ENCODE results near the gene OR2A42. TPM values are rescaled to one million over a fixed set of nuclear protein-coding genes. Genes with fewer than 3 reads are reported as not detected.
"Not testable (repeated sequence)": the region's sequence is repeated elsewhere in the genome, so short reads cannot be mapped to it uniquely, and the experiment has no call there.

Gene OR2A42
- total and polyA plus RNA-seq, 2 donors (not counting 3 experiments of a cell fraction or from before 2014, with no cell fraction given) = not detected

DNA sequence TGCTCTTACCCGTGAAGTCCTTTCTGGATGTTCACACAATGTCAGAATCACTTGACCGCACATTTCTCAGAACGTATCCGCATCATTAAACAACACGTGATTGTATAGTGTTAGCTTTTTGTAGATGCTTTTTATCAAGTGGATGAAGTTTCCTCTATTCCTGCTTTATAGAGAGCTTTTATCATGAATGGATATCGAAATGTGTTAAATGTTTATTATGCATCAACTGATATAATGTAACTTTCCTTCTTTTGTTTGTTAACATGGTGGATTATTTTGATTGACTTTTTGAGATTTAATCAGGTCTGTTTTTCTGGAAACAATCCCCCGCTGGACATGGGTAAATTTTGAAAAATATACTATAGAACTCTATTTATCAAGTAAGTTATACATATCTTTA is 25.3 kb upstream of the OR2A42 start, which contains the start of gene OR2A7:
Gene OR2A7 (minus strand): TSS at position 101 of the 400 bp plus-strand sequence. CDS start 5,164 bp downstream, outside the sequence.
- H3K79me2 ChIP-seq (ENCODE audit: control insufficient read depth, insufficient read depth, low read length); H3K27me3 ChIP-seq (ENCODE audit: control insufficient read depth in 2 of 2, insufficient read depth in 2 of 2, low read length in 2 of 2); H3K27ac ChIP-seq (ENCODE audit: insufficient read depth, low read depth, low read length); DNase-seq (ENCODE audit: low read depth, low spot score); intact Hi-C loops (cut with micrococcal nuclease); H3K4me3 ChIP-seq (replicated peaks in 1 of 3; ENCODE audit: insufficient read depth in 1 of 3, low read depth in 1 of 3, low read length in 3 of 3); H3K9me3 ChIP-seq (replicated peaks; ENCODE audit: control insufficient read depth, insufficient read depth, low read length); CTCF ChIA-PET; FAIRE-seq; POLR2A ChIA-PET; H3K4me2 ChIP-seq (ENCODE audit: insufficient read depth, low read length); H2AFZ ChIP-seq (ENCODE audit: low read depth, low read length); H3K9ac ChIP-seq (replicated peaks; ENCODE audit: extremely low read depth, insufficient read depth, low read length); H4K20me1 ChIP-seq (replicated peaks; ENCODE audit: control insufficient read depth, extremely low read depth, insufficient read depth, low read length); H3K4me1 ChIP-seq (ENCODE audit: control insufficient read depth, extremely low read depth, insufficient read depth, low read length); H3K9me1 ChIP-seq (replicated peaks; ENCODE audit: control insufficient read depth, extremely low read depth, insufficient read depth, low read length); dilution Hi-C loops (cut with MboI; ENCODE audit: extremely low pct_ligation_motif_present, low sequenced_read_pairs); H3K36me3 ChIP-seq (ENCODE audit: control insufficient read depth in 2 of 2, extremely low read depth in 1 of 2, insufficient read depth in 2 of 2, low read length in 2 of 2); BruUV-seq (replicated peaks): not testable (repeated sequence)

DNA sequence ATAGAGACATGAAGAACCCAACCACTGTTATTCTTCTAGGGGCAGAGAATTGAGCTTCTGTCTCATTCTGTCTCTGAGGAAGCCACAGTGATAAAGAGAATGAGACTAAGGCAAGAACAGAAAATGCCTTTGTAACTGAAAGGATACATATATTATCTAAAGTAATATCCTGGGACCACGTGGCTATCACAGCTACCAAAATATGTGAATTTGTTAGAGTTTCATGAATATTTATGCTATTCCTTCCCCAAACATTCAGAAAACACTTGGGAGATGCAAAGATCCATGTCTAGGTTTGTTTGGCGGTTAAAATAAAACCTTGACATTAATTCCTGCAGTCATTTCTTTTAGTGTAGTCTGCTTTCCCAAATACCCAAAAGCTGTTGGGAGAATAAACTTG is 22.7 kb upstream of the OR2A42 start:
- H3K4me3 ChIP-seq (replicated peaks in 1 of 3; ENCODE audit: insufficient read depth in 1 of 3, low read depth in 1 of 3, low read length in 3 of 3); dilution Hi-C loops (cut with MboI; ENCODE audit: extremely low pct_ligation_motif_present, low sequenced_read_pairs); H3K9me1 ChIP-seq (replicated peaks; ENCODE audit: control insufficient read depth, extremely low read depth, insufficient read depth, low read length); H3K79me2 ChIP-seq (ENCODE audit: control insufficient read depth, insufficient read depth, low read length); H3K4me1 ChIP-seq (ENCODE audit: control insufficient read depth, extremely low read depth, insufficient read depth, low read length); H2AFZ ChIP-seq (ENCODE audit: low read depth, low read length); DNase-seq (ENCODE audit: low read depth, low spot score); H3K9ac ChIP-seq (replicated peaks; ENCODE audit: extremely low read depth, insufficient read depth, low read length); H3K36me3 ChIP-seq (ENCODE audit: control insufficient read depth in 2 of 2, extremely low read depth in 1 of 2, insufficient read depth in 2 of 2, low read length in 2 of 2); H3K4me2 ChIP-seq (ENCODE audit: insufficient read depth, low read length); H3K9me3 ChIP-seq (replicated peaks; ENCODE audit: control insufficient read depth, insufficient read depth, low read length); POLR2A ChIA-PET; BruUV-seq (replicated peaks); FAIRE-seq; intact Hi-C loops (cut with micrococcal nuclease); H3K27ac ChIP-seq (ENCODE audit: insufficient read depth, low read depth, low read length); H4K20me1 ChIP-seq (replicated peaks; ENCODE audit: control insufficient read depth, extremely low read depth, insufficient read depth, low read length); CTCF ChIA-PET; H3K27me3 ChIP-seq (ENCODE audit: control insufficient read depth in 2 of 2, insufficient read depth in 2 of 2, low read length in 2 of 2): not testable (repeated sequence)

DNA sequence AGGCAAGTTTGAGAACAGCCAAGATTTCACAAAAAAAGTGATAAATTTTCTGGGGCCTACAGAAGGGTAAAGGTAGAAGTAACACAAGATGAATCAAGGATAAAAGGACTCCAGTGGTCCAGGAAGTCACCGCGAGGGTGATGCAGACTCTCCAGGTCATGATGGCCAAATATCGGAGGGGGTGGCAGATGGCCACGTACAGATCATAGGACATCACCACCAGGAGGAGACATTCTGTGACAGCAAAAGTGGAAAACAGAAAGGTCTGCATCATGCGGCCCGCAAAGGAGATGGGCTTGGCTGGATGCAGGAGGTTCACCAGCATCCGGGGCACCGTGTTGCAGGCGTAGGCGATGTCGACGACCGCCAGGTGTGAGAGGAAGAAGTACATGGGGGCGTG is 19.7 kb upstream of the OR2A42 start:
- H3K27ac ChIP-seq (ENCODE audit: insufficient read depth, low read depth, low read length); H3K4me1 ChIP-seq (ENCODE audit: control insufficient read depth, extremely low read depth, insufficient read depth, low read length); H3K4me2 ChIP-seq (ENCODE audit: insufficient read depth, low read length); H3K27me3 ChIP-seq (ENCODE audit: control insufficient read depth in 2 of 2, insufficient read depth in 2 of 2, low read length in 2 of 2); FAIRE-seq; H3K79me2 ChIP-seq (ENCODE audit: control insufficient read depth, insufficient read depth, low read length); CTCF ChIA-PET; H3K9ac ChIP-seq (replicated peaks; ENCODE audit: extremely low read depth, insufficient read depth, low read length); POLR2A ChIA-PET; H3K36me3 ChIP-seq (ENCODE audit: control insufficient read depth in 2 of 2, extremely low read depth in 1 of 2, insufficient read depth in 2 of 2, low read length in 2 of 2); dilution Hi-C loops (cut with MboI; ENCODE audit: extremely low pct_ligation_motif_present, low sequenced_read_pairs); H3K9me3 ChIP-seq (replicated peaks; ENCODE audit: control insufficient read depth, insufficient read depth, low read length); H3K4me3 ChIP-seq (replicated peaks in 1 of 3; ENCODE audit: insufficient read depth in 1 of 3, low read depth in 1 of 3, low read length in 3 of 3); H4K20me1 ChIP-seq (replicated peaks; ENCODE audit: control insufficient read depth, extremely low read depth, insufficient read depth, low read length); BruUV-seq (replicated peaks); intact Hi-C loops (cut with micrococcal nuclease); H3K9me1 ChIP-seq (replicated peaks; ENCODE audit: control insufficient read depth, extremely low read depth, insufficient read depth, low read length); H2AFZ ChIP-seq (ENCODE audit: low read depth, low read length); DNase-seq (ENCODE audit: low read depth, low spot score): not testable (repeated sequence)

Data from endothelial cell of umbilical vein (primary cell).